HG03558 (cell line): ENCODE results near the gene HIRIP3.

ENCODE experiments used
- ATAC-seq: cut with Tn5 transposase; IDR thresholded peaks from one replicate; pipeline ENCODE4 v1.9.1; 2021; ENCODE audit warnings: moderate number of reproducible peaks; ENCODE audit not compliant: unreplicated experiment; ENCODE audit errors: extremely low read depth

The HIRIP3 gene

DNA sequence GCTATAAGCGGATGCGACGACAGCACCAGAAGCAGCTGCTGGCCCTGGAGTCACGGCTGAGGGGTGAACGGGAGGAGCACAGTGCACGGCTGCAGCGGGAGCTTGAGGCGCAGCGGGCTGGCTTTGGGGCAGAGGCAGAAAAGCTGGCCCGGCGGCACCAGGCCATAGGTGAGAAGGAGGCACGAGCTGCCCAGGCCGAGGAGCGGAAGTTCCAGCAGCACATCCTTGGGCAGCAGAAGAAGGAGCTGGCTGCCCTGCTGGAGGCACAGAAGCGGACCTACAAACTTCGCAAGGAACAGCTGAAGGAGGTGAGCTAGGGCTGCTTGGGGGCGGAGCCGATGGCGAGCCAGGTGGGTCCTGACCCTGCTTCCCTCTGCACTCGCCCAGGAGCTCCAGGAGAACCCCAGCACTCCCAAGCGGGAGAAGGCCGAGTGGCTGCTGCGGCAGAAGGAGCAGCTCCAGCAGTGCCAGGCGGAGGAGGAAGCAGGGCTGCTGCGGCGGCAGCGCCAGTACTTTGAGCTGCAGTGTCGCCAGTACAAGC, 10.1 kb downstream of the HIRIP3 start:
- ATAC-seq, result no peak

DNA sequence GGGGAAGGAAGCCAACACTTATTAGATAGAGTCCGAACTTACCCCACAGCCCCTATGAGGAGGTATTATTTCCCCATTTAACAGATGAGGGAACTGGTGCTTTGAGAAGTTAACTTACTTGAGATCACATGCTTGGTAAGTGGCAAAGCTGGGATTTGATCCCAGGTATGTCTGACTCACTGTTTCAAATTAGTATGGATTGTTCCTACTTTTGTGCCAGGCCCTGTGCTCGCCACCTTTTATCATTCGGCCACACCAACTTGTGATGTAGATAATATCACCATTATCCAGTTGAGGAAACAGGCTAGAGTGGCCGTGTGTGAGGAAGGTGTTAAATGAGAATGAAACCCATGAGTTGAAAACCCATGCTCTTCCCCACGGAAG, 10.7 kb downstream of the HIRIP3 start:
- no peak for ATAC-seq

DNA sequence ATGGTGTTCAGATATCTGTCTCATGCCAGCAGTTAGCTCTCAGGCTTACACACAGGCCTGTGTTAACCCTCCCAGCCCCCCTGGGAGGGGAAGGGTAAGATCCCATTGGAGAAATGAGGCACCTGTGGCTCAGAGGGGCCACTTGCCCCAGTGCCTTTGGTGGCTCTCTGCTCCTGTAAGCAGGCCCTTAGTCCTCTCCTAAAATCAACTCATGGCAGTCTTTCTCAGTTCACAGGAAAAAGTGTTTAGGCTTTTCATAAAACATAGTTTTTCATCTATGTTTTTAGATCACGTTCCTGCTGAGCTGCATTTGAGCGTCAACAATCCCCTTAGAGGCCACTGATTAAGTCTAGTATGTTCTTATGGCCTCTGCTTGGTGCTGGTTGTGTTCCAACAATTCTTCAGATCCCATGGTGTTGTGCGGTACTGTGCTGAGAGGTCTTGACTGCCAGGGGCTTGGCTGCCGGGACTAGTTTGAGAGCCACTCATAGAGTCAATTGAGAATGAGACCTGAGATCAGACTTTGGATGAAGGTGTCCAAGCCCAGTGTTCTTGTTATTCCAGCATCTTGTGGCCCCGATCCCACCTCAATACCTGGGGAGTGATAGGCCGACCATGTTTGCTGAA, 11.2 kb downstream of the HIRIP3 start:
- ATAC-seq, result no peak

DNA sequence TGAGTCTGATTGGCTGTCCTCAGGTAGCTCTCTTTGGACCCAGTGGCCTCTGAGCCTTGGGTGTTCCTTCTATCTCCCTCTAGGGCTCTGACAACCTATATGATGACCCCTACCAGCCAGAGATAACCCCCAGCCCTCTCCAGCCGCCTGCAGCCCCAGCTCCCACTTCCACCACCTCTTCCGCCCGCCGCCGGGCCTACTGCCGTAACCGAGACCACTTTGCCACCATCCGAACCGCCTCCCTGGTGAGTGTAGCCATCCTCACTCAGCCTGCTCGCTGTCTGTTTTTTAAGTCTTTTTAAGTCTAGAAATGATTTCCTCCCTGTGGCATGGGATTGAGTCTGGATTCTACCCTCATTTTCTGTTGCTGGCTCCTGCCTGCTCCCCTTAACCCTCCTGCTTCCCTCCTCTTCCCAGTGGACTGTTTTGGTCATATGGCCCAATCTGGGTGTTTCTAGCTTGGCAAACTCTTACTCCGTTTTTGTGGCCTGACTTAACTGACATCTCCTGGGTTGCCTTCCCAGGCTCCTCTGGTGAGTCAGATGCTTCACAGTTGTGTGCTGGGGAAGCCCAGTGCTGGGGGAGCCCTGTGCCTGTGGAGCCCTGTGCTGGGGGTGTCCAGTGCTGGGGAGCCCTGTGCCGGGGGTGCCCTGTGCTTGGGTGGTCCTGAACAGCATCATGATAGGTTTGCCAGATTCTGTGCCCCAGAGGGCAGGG, 11.8 kb downstream of the HIRIP3 start:
- no peak for ATAC-seq

DNA sequence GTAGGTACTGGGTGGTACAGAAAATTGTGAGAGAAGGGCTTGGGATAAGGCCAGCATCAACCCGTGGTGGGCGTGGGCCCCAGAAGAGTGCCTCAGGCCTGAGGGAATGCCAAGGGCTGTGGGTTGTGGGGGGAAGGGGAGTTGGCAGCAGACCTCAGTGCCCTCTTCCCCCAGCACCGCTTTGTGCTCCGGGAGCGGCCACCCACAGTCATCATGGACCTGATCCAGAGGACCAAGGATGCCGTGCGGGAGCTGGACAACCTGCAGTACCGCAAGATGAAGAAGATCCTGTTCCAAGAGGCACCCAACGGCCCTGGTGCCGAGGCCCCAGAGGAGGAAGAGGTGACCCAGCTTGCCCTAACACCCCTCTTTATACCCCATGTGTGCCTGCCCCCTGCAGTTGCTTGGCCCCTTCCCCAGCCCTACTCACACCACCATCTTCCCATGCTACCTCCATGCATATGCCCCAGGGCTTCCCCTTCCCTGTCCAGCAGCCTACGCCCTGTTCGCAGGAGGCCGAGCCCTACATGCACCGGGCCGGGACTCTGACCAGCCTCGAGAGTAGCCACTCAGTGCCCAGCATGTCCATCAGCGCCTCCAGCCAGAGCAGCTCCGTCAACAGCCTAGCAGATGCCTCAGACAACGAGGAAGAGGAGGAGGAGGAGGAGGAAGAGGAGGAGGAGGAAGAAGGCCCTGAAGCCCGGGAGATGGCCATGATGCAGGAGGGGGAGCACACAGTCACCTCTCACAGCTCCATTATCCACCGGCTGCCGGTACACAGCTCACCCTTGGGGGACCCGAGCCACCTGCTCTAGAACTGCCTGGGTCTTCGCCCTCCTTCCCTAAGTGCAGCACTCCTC, 12.6 kb downstream of the HIRIP3 start:
- ATAC-seq, result no peak

DNA sequence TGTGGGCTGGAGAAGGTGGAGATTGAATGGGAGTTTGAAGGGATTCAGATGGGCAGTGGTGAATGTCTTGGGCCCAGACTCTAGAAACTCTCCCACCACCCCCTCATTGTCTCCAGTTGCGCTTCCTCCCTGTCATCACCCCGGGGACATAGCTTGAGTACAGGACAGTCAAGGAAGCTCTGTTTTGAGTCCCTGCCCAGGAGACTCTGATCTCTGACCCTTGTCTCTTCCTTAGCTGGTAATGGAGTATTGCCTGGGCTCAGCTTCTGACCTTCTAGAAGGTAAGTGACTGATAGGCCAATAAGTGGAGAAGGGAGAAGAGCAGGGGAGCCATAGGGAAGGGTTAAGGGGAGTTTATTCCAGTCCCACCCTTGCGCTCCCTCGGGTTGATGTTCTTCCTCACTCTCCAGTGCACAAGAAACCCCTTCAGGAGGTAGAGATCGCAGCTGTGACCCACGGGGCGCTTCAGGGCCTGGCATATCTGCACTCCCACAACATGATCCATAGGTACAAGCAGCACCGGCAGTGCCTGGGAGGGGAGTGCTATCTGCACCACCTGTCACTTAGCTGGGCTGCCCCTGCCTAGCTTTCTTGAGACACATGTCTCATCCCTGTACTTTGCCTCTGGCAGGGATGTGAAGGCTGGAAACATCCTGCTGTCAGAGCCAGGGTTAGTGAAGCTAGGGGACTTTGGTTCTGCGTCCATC, 16.7 kb downstream of the HIRIP3 start:
- no peak for ATAC-seq

DNA sequence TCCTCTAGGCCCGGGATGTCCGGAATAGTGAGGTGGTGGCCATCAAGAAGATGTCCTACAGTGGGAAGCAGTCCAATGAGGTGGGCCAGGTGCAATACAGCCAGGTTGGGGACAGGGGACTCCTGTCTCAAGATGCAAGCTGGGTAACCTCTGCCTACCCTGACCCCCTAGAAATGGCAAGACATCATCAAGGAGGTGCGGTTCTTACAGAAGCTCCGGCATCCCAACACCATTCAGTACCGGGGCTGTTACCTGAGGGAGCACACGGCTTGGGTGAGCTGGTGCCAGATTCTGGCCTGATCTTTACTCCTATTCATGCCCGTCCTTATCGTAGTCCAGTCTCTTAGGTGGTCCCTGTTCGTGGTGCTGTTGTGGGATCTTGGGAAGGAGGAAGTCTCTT, 17.3 kb downstream of the HIRIP3 start:
- no peak for ATAC-seq

GRCh38 chr16:29977063-29977825, 18.2 kb downstream of the HIRIP3 start:
- ATAC-seq, result no peak

GRCh38 chr16:29975811-29976511, 19.5 kb downstream of the HIRIP3 start:
- ATAC-seq, result no peak

GRCh38 chr16:29975134-29975538, 20.3 kb downstream of the HIRIP3 start:
- no peak for ATAC-seq

GRCh38 chr16:29974291-29975133, 20.9 kb downstream of the HIRIP3 start:
- ATAC-seq, result no peak

GRCh38 chr16:29973384-29974246, 21.8 kb downstream of the HIRIP3 start, which contains the start of gene TAOK2:
Gene TAOK2, plus strand, starts transcription at chr16:29973868. Its CDS starts 3,905 bp downstream, at chr16:29977773.
- ATAC-seq, result peak; percentile 77

DNA sequence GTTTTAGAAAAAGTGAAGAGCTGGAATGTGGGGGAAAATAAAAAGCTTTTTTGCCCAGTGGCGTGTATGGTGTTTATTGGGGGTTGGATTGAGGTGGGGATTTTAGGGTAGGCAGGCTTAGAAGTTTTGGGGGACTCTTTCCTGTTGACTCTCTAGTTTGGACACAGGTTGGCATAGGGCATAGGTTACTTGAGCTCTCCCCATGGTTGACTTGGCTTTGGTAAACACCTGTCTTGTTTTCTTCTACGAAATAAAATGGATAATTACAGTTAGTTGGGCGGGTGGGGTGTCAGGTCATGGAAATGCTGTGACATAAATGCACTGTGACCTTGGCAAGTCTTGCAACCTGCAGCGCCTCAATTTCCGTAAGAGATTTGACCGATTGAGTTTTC, 22.4 kb downstream of the HIRIP3 start:
- no peak for ATAC-seq

- no peak for ATAC-seq
Measured at GRCh38 chr16:29972500-29972899, 22.9 kb downstream of the HIRIP3 start.

GRCh38 chr16:29971304-29971703, 24.1 kb downstream of the HIRIP3 start:
- ATAC-seq, result no peak

GRCh38 chr16:29968205-29968604, 27.2 kb downstream of the HIRIP3 start:
- ATAC-seq, result no peak
